Stimulated activated CD8-positive, alpha-beta memory T cell treated with anti-CD3 and anti-CD28 coated beads, Interleukin-15, amount 100 ng/mL, for 4 hours (primary cell): Measurements from ENCODE around the gene CATSPER4.
A peak's percentile ranks its signal among the peaks of the same experiment; 100 is the strongest.
"Not testable (repeated sequence)": the region's sequence is repeated elsewhere in the genome, so short reads cannot be mapped to it uniquely, and the experiment has no call there.

Experiments
- DNase-seq, 2 donors: peaks; one replicate each; pipeline ENCODE4 v3.0.0-alpha.2; 2020; ENCODE audit warnings: low read depth in 2 of 2

CATSPER4 gene

GRCh38 chr1:26195805-26196204, 5.4 kb downstream of the CATSPER4 start:
- no peak for DNase-seq

- DNase-seq = no peak
Measured at GRCh38 chr1:26197301-26197700, 6.9 kb downstream of the CATSPER4 start.

- no peak for DNase-seq
Measured at GRCh38 chr1:26197813-26198212, 7.4 kb downstream of the CATSPER4 start.

GRCh38 chr1:26200413-26200812, 10.0 kb downstream of the CATSPER4 start:
- no peak for DNase-seq

- no peak for DNase-seq
Measured at GRCh38 chr1:26203642-26204318, 13.4 kb downstream of the CATSPER4 start.

- DNase-seq = no peak
Measured at GRCh38 chr1:26210147-26210870, 19.9 kb downstream of the CATSPER4 start.

- DNase-seq = no peak
Measured at GRCh38 chr1:26212726-26213125, 22.3 kb downstream of the CATSPER4 start.

- no peak for DNase-seq
Measured at GRCh38 chr1:26213335-26213905, 23.0 kb downstream of the CATSPER4 start.

GRCh38 chr1:26215246-26215645, 24.8 kb downstream of the CATSPER4 start:
- DNase-seq = no peak

GRCh38 chr1:26218906-26219494, 28.6 kb downstream of the CATSPER4 start:
- DNase-seq = no peak

- no peak for DNase-seq
Measured at GRCh38 chr1:26220199-26220912, 30.0 kb downstream of the CATSPER4 start.

GRCh38 chr1:26221094-26221493, 30.7 kb downstream of the CATSPER4 start:
- DNase-seq = no peak

- DNase-seq = no peak
Measured at GRCh38 chr1:26224606-26225005, 34.2 kb downstream of the CATSPER4 start.

GRCh38 chr1:26225033-26225831, 34.8 kb downstream of the CATSPER4 start:
- peak in 1 of 2 donors; percentile 7 for DNase-seq

- DNase-seq = not testable (repeated sequence)
Measured at GRCh38 chr1:26230682-26231081, 40.3 kb downstream of the CATSPER4 start.

GRCh38 chr1:26233903-26234643, 43.7 kb downstream of the CATSPER4 start, which contains the start of gene CEP85:
TSS of gene CEP85 (plus strand) at chr1:26234200. CDS start at chr1:26239784, 5,584 bp downstream.
- DNase-seq = peak; percentile 95 to 97

- no peak for DNase-seq
Measured at GRCh38 chr1:26234644-26235370, 44.4 kb downstream of the CATSPER4 start.

- DNase-seq = no peak
Measured at GRCh38 chr1:26237230-26237966, 47.0 kb downstream of the CATSPER4 start.

GRCh38 chr1:26239936-26240335, 49.5 kb downstream of the CATSPER4 start:
- no peak for DNase-seq
